WTC11 (cell line): ENCODE data around the gene TMEM81. TPM values are rescaled to one million over a fixed set of nuclear protein-coding genes. Genes with fewer than 3 reads are reported as not detected.

Experiments used
- ATAC-seq: fragments of 200-7000 bp; cut with Tn5 transposase; 2 replicates; pipeline ENCODE4 v1.10.0; 2021; ENCODE audit warnings: mild to moderate bottlenecking, moderate library complexity
- CTCF ChIA-PET: fragments of 300-600 bp; sonication (Branson Sonifier 250); formaldehyde crosslinking; loops from one replicate; lab custom pipeline; 2021; ENCODE audit warnings: antibody characterized with exemption; lab: Charles Lee
- POLR2A ChIA-PET: fragments of 350-600 bp; sonication (Branson Sonifier 250); formaldehyde crosslinking; loops from one replicate; lab custom pipeline; 2021; ENCODE audit warnings: antibody characterized with exemption; lab: Charles Lee
- DNase-seq: peaks from one replicate; pipeline ENCODE4 v3.0.0; 2021; ENCODE audit warnings: low spot score
- H3K27ac Mint-ChIP-seq: 2 replicates; pipeline ENCODE4 v1.8.0; 2021; ENCODE audit warnings: mixed read lengths
- H3K27me3 Mint-ChIP-seq: 2 replicates; pipeline ENCODE4 v1.8.0; 2021; ENCODE audit warnings: low read depth, mild to moderate bottlenecking, moderate library complexity, mixed read lengths
- H3K36me3 Mint-ChIP-seq: 2 replicates; pipeline ENCODE4 v1.8.0; 2021; ENCODE audit warnings: mixed read lengths
- H3K4me1 Mint-ChIP-seq: 2 replicates; pipeline ENCODE4 v1.8.0; 2022; ENCODE audit warnings: mixed read lengths
- H3K4me3 Mint-ChIP-seq: 2 replicates; pipeline ENCODE4 v1.8.0; 2021; ENCODE audit warnings: mild to moderate bottlenecking, moderate library complexity, mixed read lengths
- H3K9me3 Mint-ChIP-seq: 2 replicates; pipeline ENCODE4 v1.8.0; 2021; ENCODE audit warnings: mixed read lengths
- ATF1 ChIP-seq: sonication (generic); formaldehyde crosslinking; IDR thresholded peaks from 2 replicates; pipeline ENCODE4 v1.8.1; 2023; ENCODE audit warnings: mild to moderate bottlenecking, moderate library complexity, missing genetic modification reagents
- CBFB ChIP-seq: sonication (generic); formaldehyde crosslinking; IDR thresholded peaks from 2 replicates; pipeline ENCODE4 v1.8.1; 2022; ENCODE audit warnings: mild to moderate bottlenecking, low read depth, missing genetic modification reagents
- ELF4 ChIP-seq: sonication (generic); formaldehyde crosslinking; IDR thresholded peaks from 2 replicates; pipeline ENCODE4 v1.8.1; 2022; ENCODE audit warnings: low read depth, mild to moderate bottlenecking, moderate library complexity, missing genetic modification reagents
- GTF2I ChIP-seq: fragments of 250-450 bp; sonication (Bioruptor Pico); conservative IDR thresholded peaks from 2 replicates; pipeline ENCODE4 v1.4.0; 2021; ENCODE audit warnings: mild to moderate bottlenecking
- PRRX2 ChIP-seq: fragments of 250-450 bp; sonication (Bioruptor Pico); IDR thresholded peaks from 2 replicates; pipeline ENCODE4 v1.8.0; 2021; ENCODE audit warnings: mild to moderate bottlenecking
- SP1 ChIP-seq: sonication (generic); formaldehyde crosslinking; conservative IDR thresholded peaks from 2 replicates; pipeline ENCODE4 v1.8.1; 2022; ENCODE audit warnings: missing genetic modification reagents
- TP53 ChIP-seq: sonication (generic); formaldehyde crosslinking; IDR thresholded peaks from 2 replicates; pipeline ENCODE4 v1.8.1; 2023; ENCODE audit warnings: mild to moderate bottlenecking, missing genetic modification reagents
- ZNF138 ChIP-seq: sonication (generic); formaldehyde crosslinking; conservative IDR thresholded peaks from 2 replicates; pipeline ENCODE4 v1.8.1; 2022; ENCODE audit warnings: mild to moderate bottlenecking, moderate library complexity, missing genetic modification reagents
- ZNF232 ChIP-seq: sonication (generic); formaldehyde crosslinking; IDR thresholded peaks from 2 replicates; pipeline ENCODE4 v1.8.0; 2022; ENCODE audit warnings: mild to moderate bottlenecking, missing genetic modification reagents
- ZNF263 ChIP-seq: sonication (generic); formaldehyde crosslinking; IDR thresholded peaks from 2 replicates; pipeline ENCODE4 v1.8.1; 2022; ENCODE audit warnings: low read depth, mild to moderate bottlenecking, moderate library complexity, missing genetic modification reagents
- ZNF416 ChIP-seq: fragments of 250-450 bp; sonication (Bioruptor Pico); IDR thresholded peaks from 2 replicates; pipeline ENCODE4 v1.9.0; 2021; ENCODE audit warnings: mild to moderate bottlenecking, inconsistent platforms
- total RNA-seq: library from RNA; stranded (reverse); gene quantifications from 3 replicates; pipeline ENCODE4 v1.2.3, GENCODE V29; 2021
- TF ChIP-seq, protein P1 (sequence below): sonication (generic); formaldehyde crosslinking; IDR thresholded peaks from 2 replicates; pipeline ENCODE4 v1.8.1; 2023; ENCODE audit warnings: mild to moderate bottlenecking, missing genetic modification reagents
- TF ChIP-seq, protein P2 (sequence below): sonication (generic); formaldehyde crosslinking; IDR thresholded peaks from 2 replicates; pipeline ENCODE4 v1.8.1; 2022; ENCODE audit warnings: low read depth, mild to moderate bottlenecking, moderate library complexity, missing genetic modification reagents, borderline replicate concordance
- TF ChIP-seq, protein P3 (sequence below): sonication (generic); formaldehyde crosslinking; IDR thresholded peaks from 2 replicates; pipeline ENCODE4 v1.8.0; 2022; ENCODE audit warnings: missing genetic modification reagents
- TF ChIP-seq, protein P4 (sequence below): sonication (generic); formaldehyde crosslinking; IDR thresholded peaks from 2 replicates; pipeline ENCODE4 v1.8.0; 2022; ENCODE audit warnings: mild to moderate bottlenecking, missing genetic modification reagents
- TF ChIP-seq, protein P5 (sequence below): sonication (generic); formaldehyde crosslinking; IDR thresholded peaks from 2 replicates; pipeline ENCODE4 v1.8.0; 2023; ENCODE audit warnings: missing genetic modification reagents, mild to moderate bottlenecking, borderline replicate concordance
- TF ChIP-seq, protein P6 (sequence below): sonication (generic); formaldehyde crosslinking; IDR thresholded peaks from 2 replicates; pipeline ENCODE4 v1.8.1; 2022; ENCODE audit warnings: mild to moderate bottlenecking, moderate library complexity, missing genetic modification reagents
- TF ChIP-seq, protein P7 (sequence below): sonication (generic); formaldehyde crosslinking; conservative IDR thresholded peaks from 2 replicates; pipeline ENCODE4 v1.8.1; 2022; ENCODE audit warnings: mild to moderate bottlenecking, missing genetic modification reagents

Gene TMEM81
- total RNA-seq, 1 experiment from 2014 or later, result 7.5 TPM

DNA sequence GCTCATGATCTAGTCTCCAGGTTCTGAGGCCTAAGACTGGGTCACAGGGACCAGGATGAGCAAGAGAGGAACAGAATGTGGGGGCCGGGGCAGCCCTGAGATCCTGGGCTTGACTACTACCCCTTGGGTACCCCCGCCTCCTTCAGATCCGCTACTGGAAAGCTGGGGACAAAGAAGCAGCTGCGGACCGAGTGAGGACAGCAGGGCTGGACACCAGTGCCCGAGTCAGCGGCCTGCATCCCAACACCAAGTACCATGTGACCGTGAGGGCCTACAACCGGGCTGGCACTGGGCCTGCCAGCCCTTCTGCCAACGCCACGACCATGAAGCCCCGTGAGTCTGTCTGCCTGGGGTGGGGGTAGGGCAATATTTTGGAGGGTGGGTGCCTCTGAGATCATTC, 12.5 kb downstream of the TMEM81 start (continued):
- TF ChIP-seq, protein P1, sequence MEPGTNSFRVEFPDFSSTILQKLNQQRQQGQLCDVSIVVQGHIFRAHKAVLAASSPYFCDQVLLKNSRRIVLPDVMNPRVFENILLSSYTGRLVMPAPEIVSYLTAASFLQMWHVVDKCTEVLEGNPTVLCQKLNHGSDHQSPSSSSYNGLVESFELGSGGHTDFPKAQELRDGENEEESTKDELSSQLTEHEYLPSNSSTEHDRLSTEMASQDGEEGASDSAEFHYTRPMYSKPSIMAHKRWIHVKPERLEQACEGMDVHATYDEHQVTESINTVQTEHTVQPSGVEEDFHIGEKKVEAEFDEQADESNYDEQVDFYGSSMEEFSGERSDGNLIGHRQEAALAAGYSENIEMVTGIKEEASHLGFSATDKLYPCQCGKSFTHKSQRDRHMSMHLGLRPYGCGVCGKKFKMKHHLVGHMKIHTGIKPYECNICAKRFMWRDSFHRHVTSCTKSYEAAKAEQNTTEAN (CRISPR knock-in tag), result no peak
- TF ChIP-seq, protein P2, sequence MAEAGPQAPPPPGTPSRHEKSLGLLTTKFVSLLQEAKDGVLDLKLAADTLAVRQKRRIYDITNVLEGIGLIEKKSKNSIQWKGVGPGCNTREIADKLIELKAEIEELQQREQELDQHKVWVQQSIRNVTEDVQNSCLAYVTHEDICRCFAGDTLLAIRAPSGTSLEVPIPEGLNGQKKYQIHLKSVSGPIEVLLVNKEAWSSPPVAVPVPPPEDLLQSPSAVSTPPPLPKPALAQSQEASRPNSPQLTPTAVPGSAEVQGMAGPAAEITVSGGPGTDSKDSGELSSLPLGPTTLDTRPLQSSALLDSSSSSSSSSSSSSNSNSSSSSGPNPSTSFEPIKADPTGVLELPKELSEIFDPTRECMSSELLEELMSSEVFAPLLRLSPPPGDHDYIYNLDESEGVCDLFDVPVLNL (CRISPR knock-in tag), result no peak
- TF ChIP-seq, protein P3, sequence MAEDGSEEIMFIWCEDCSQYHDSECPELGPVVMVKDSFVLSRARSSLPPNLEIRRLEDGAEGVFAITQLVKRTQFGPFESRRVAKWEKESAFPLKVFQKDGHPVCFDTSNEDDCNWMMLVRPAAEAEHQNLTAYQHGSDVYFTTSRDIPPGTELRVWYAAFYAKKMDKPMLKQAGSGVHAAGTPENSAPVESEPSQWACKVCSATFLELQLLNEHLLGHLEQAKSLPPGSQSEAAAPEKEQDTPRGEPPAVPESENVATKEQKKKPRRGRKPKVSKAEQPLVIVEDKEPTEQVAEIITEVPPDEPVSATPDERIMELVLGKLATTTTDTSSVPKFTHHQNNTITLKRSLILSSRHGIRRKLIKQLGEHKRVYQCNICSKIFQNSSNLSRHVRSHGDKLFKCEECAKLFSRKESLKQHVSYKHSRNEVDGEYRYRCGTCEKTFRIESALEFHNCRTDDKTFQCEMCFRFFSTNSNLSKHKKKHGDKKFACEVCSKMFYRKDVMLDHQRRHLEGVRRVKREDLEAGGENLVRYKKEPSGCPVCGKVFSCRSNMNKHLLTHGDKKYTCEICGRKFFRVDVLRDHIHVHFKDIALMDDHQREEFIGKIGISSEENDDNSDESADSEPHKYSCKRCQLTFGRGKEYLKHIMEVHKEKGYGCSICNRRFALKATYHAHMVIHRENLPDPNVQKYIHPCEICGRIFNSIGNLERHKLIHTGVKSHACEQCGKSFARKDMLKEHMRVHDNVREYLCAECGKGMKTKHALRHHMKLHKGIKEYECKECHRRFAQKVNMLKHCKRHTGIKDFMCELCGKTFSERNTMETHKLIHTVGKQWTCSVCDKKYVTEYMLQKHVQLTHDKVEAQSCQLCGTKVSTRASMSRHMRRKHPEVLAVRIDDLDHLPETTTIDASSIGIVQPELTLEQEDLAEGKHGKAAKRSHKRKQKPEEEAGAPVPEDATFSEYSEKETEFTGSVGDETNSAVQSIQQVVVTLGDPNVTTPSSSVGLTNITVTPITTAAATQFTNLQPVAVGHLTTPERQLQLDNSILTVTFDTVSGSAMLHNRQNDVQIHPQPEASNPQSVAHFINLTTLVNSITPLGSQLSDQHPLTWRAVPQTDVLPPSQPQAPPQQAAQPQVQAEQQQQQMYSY (CRISPR knock-in tag), result no peak
- TF ChIP-seq PRRX2 (CRISPR knock-in tag) (no peak), ZNF232 (CRISPR knock-in tag) (no peak), SP1 (CRISPR knock-in tag) (no peak)
- TF ChIP-seq, protein P4, sequence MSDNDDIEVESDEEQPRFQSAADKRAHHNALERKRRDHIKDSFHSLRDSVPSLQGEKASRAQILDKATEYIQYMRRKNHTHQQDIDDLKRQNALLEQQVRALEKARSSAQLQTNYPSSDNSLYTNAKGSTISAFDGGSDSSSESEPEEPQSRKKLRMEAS (CRISPR knock-in tag), result no peak

DNA sequence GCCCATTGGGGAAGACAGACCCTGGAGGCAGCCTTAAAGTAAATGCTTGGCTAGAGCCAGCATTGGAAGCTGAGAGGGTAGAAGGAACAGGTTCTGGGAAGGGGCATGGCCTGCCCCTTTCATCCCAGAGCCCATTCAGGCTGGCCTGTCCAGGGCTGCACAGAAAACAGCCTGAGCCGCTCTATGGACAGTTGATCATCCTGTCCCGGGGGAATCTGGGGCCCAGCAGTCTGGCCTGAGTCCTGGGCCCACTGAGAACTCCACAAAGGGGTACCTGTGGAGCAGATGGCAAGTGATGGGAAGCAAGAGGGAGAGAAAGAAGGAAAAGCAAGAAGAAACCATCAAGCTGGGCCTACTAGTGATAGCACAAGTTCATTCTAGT, 13.2 kb downstream of the TMEM81 start:
- DNase-seq (no peak), ATAC-seq (no peak)
- POLR2A ChIA-PET, result interaction anchor here (0.6 to 0.7 kb wide), 2 partner anchors 27 to 43 kb away, joined by 3 to 4 read pairs; no protein-coding TSS in a partner anchor
- Mint-ChIP-seq H3K4me1 (0 out of 2 replicates have a peak, but pooled peaks cover 2% of the 10 kb centered on the region), H3K27ac (no peak overlapping the region), H3K36me3 (no peaks in the 10 kb centered on the region), H3K27me3 (no peaks in the 10 kb centered on the region), H3K9me3 (no peaks in the 10 kb centered on the region), H3K4me3 (no peak overlapping the region)
- CTCF ChIA-PET, result interaction anchor here (0.7 to 5.6 kb wide), 4 partner anchors 9 to 283 kb away, joined by 3 to 23 read pairs (median 8); no protein-coding TSS in a partner anchor
- TF ChIP-seq, protein P2 (CRISPR knock-in tag), result no peak
- no peak for TF ChIP-seq ZNF138 (CRISPR knock-in tag)
- TF ChIP-seq ZNF263, result no peak
- TF ChIP-seq ATF1 (CRISPR knock-in tag), result no peak
- no peak for TF ChIP-seq ELF4 (CRISPR knock-in tag)
- TF ChIP-seq TP53, result no peak
- TF ChIP-seq, protein P5, sequence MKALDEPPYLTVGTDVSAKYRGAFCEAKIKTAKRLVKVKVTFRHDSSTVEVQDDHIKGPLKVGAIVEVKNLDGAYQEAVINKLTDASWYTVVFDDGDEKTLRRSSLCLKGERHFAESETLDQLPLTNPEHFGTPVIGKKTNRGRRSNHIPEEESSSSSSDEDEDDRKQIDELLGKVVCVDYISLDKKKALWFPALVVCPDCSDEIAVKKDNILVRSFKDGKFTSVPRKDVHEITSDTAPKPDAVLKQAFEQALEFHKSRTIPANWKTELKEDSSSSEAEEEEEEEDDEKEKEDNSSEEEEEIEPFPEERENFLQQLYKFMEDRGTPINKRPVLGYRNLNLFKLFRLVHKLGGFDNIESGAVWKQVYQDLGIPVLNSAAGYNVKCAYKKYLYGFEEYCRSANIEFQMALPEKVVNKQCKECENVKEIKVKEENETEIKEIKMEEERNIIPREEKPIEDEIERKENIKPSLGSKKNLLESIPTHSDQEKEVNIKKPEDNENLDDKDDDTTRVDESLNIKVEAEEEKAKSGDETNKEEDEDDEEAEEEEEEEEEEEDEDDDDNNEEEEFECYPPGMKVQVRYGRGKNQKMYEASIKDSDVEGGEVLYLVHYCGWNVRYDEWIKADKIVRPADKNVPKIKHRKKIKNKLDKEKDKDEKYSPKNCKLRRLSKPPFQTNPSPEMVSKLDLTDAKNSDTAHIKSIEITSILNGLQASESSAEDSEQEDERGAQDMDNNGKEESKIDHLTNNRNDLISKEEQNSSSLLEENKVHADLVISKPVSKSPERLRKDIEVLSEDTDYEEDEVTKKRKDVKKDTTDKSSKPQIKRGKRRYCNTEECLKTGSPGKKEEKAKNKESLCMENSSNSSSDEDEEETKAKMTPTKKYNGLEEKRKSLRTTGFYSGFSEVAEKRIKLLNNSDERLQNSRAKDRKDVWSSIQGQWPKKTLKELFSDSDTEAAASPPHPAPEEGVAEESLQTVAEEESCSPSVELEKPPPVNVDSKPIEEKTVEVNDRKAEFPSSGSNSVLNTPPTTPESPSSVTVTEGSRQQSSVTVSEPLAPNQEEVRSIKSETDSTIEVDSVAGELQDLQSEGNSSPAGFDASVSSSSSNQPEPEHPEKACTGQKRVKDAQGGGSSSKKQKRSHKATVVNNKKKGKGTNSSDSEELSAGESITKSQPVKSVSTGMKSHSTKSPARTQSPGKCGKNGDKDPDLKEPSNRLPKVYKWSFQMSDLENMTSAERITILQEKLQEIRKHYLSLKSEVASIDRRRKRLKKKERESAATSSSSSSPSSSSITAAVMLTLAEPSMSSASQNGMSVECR, result no peak
- TF ChIP-seq, protein P6, sequence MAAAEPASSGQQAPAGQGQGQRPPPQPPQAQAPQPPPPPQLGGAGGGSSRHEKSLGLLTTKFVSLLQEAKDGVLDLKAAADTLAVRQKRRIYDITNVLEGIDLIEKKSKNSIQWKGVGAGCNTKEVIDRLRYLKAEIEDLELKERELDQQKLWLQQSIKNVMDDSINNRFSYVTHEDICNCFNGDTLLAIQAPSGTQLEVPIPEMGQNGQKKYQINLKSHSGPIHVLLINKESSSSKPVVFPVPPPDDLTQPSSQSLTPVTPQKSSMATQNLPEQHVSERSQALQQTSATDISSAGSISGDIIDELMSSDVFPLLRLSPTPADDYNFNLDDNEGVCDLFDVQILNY (CRISPR knock-in tag), result no peak
- no peak for TF ChIP-seq ZNF232 (CRISPR knock-in tag)
- TF ChIP-seq, protein P7, sequence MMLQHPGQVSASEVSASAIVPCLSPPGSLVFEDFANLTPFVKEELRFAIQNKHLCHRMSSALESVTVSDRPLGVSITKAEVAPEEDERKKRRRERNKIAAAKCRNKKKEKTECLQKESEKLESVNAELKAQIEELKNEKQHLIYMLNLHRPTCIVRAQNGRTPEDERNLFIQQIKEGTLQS (CRISPR knock-in tag), result no peak
- no peak for TF ChIP-seq CBFB
- no peak for TF ChIP-seq ZNF416 (CRISPR knock-in tag)
- no peak for TF ChIP-seq GTF2I (CRISPR knock-in tag)
